Neuronal stem cell (in vitro differentiated cells): ENCODE measurements around the gene CD44.
"Not testable (repeated sequence)": the region's sequence is repeated elsewhere in the genome, so short reads cannot be mapped to it uniquely, and the experiment has no call there.

Source experiments
- DNase-seq: peaks from one replicate; pipeline ENCODE4 v3.0.0-alpha.2; 2013; ENCODE audit warnings: low spot score
- H2AFZ ChIP-seq: one replicate; pipeline ENCODE4 v1.6.1; 2013; ENCODE audit warnings: mild to moderate bottlenecking, low read length, inconsistent platforms
- H2AK5ac ChIP-seq: 2 replicates; pipeline ENCODE4 v1.6.1; 2013; ENCODE audit warnings: low read depth, mild to moderate bottlenecking, inconsistent platforms, low read length, moderate library complexity, mixed read lengths
- H2BK120ac ChIP-seq: 2 replicates; pipeline ENCODE4 v1.6.1; 2013; ENCODE audit warnings: low read depth, mild to moderate bottlenecking, inconsistent platforms, low read length, moderate library complexity, mixed read lengths
- H2BK12ac ChIP-seq: one replicate; pipeline ENCODE4 v1.6.1; 2013; ENCODE audit warnings: low read length, inconsistent platforms
- H2BK15ac ChIP-seq: 2 replicates; pipeline ENCODE4 v1.6.1; 2013; ENCODE audit warnings: mild to moderate bottlenecking, low read length, inconsistent platforms, mixed read lengths
- H2BK5ac ChIP-seq: one replicate; pipeline ENCODE4 v1.6.1; 2013; ENCODE audit warnings: inconsistent platforms, mild to moderate bottlenecking, low read length, moderate library complexity
- H3K14ac ChIP-seq: one replicate; pipeline ENCODE4 v1.6.1; 2013; ENCODE audit warnings: low read length, inconsistent platforms
- H3K18ac ChIP-seq: 2 replicates; pipeline ENCODE4 v1.6.1; 2013; ENCODE audit warnings: low read length, inconsistent platforms
- H3K23ac ChIP-seq: 2 replicates; pipeline ENCODE4 v1.6.1; 2013; ENCODE audit warnings: low read depth, mild to moderate bottlenecking, mixed read lengths, low read length, inconsistent platforms; ENCODE audit not compliant: poor library complexity
- H3K27ac ChIP-seq: replicated peaks from 3 replicates; pipeline ENCODE4 v1.5.1; 2013; ENCODE audit warnings: low read length, inconsistent platforms
- H3K27me3 ChIP-seq, 3 experiments: 2 replicates each; pipeline ENCODE4 v1.6.1; 2013; ENCODE audit warnings: low read length in 3 of 3, mild to moderate bottlenecking in 2 of 3, inconsistent platforms in 1 of 3, low read depth in 1 of 3, mixed read lengths in 1 of 3, moderate library complexity in 1 of 3; ENCODE audit not compliant: control insufficient read depth in 3 of 3, insufficient read depth in 3 of 3
- H3K36me3 ChIP-seq, 2 donors: replicated peaks in 1 of 2; 2 replicates each; pipeline ENCODE4 v1.6.1; 2013; ENCODE audit warnings: low read length in 2 of 2; ENCODE audit not compliant: control insufficient read depth in 2 of 2, insufficient read depth in 2 of 2
- H3K4ac ChIP-seq: 2 replicates; pipeline ENCODE4 v1.6.1; 2013; ENCODE audit warnings: inconsistent platforms, mild to moderate bottlenecking, low read length, moderate library complexity
- H3K4me1 ChIP-seq, 2 donors: 1 replicate in 1 of 2; 2 replicates in 1 of 2; pipeline ENCODE4 v1.6.1; 2013; ENCODE audit warnings: low read length in 2 of 2, low read depth in 1 of 2; ENCODE audit not compliant: control insufficient read depth in 2 of 2, insufficient read depth in 1 of 2
- H3K4me2 ChIP-seq: one replicate; pipeline ENCODE4 v1.6.1; 2013; ENCODE audit warnings: mild to moderate bottlenecking, low read length, inconsistent platforms; ENCODE audit not compliant: insufficient read depth, poor library complexity, severe bottlenecking
- H3K4me3 ChIP-seq, 2 donors: 2 replicates each; pipeline ENCODE4 v1.5.1; 2013; ENCODE audit warnings: low read length in 2 of 2, mild to moderate bottlenecking in 2 of 2, inconsistent platforms in 1 of 2, moderate library complexity in 1 of 2
- H3K79me1 ChIP-seq: one replicate; pipeline ENCODE4 v1.6.1; 2013; ENCODE audit warnings: low read depth, mild to moderate bottlenecking, inconsistent platforms, low read length, moderate library complexity
- H3K9ac ChIP-seq: one replicate; pipeline ENCODE4 v1.6.1; 2013; ENCODE audit warnings: mild to moderate bottlenecking, low read depth, low read length, inconsistent platforms; ENCODE audit not compliant: poor library complexity
- H3K9me3 ChIP-seq, 2 donors: replicated peaks in 1 of 2; 2 replicates each; pipeline versions ENCODE3 to v1.6.1; 2013; ENCODE audit warnings: low read length in 2 of 2, mild to moderate bottlenecking in 2 of 2, inconsistent platforms in 1 of 2, low read depth in 1 of 2, mixed read lengths in 1 of 2, moderate library complexity in 1 of 2; ENCODE audit not compliant: control insufficient read depth in 2 of 2, insufficient read depth in 1 of 2
- H4K8ac ChIP-seq: one replicate; pipeline ENCODE4 v1.6.1; 2013; ENCODE audit warnings: low read depth, mild to moderate bottlenecking, inconsistent platforms, low read length, moderate library complexity
- H4K91ac ChIP-seq: one replicate; pipeline ENCODE4 v1.6.1; 2013; ENCODE audit warnings: low read length, low read depth, mild to moderate bottlenecking, inconsistent platforms; ENCODE audit not compliant: poor library complexity
- WGBS, 2 donors: extraction: QIAGEN DNeasy Blood & Tissue Kit; methylation state at CpG; one replicate each; pipeline ENCODE4 v1.1.7; 2013; ENCODE audit warnings: missing lambda C conversion rate in 2 of 2, mixed read lengths in 1 of 2; ENCODE audit not compliant: insufficient read length in 2 of 2, insufficient replicate concordance in 1 of 2; ENCODE audit errors: extremely low coverage in 2 of 2; 5-methylcytosine and 5-hydroxymethylcytosine counted together

Gene CD44

DNA sequence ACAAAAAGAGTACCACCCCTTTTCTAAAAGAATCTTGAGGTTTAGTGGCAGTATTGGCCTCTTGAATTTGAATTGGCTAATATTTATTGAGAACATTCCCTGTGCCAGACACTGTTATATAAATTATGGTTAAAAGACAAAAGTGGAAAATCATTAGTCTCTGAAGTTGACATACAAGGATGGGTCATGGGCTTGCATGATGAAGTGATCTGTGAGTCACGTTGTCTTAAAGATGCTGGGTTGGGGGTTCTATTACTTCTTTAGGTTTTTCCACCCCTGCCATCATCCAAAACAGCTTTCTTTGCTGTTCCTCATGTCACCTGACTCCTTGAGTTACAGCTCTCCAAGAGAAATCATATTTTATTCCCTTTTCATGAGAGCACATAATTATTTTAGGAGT is 85.0 kb downstream of the CD44 start:
- no CpG with 5 or more reads among the region's 1 CpG for WGBS, 2 donors
- Histone ChIP-seq H4K91ac (no peak overlapping the region), H2AFZ (no peak overlapping the region), H3K36me3 (no peaks in the 10 kb centered on the region), H3K27me3 (no peaks in the 10 kb centered on the region), H3K14ac (no peak overlapping the region), H3K23ac (no peak overlapping the region), H3K9ac (no peak overlapping the region), H4K8ac (no peak overlapping the region), H2BK120ac (no peak overlapping the region), H3K4ac (no peak overlapping the region), H2BK12ac (no peak overlapping the region), H2BK15ac (no peak overlapping the region), H3K4me2 (no peak overlapping the region), H2AK5ac (no peak overlapping the region), H3K79me1 (no peaks in the 10 kb centered on the region), H3K9me3 (no peaks in the 10 kb centered on the region), H3K4me1 (peaks cover 5 to 12% of the 10 kb centered on the region in 2 donors), H3K18ac (no peak overlapping the region), H3K27ac (no peak overlapping the region), H3K4me3 (no peak overlapping the region), H2BK5ac (no peak overlapping the region)
- DNase-seq, result no peak

DNA sequence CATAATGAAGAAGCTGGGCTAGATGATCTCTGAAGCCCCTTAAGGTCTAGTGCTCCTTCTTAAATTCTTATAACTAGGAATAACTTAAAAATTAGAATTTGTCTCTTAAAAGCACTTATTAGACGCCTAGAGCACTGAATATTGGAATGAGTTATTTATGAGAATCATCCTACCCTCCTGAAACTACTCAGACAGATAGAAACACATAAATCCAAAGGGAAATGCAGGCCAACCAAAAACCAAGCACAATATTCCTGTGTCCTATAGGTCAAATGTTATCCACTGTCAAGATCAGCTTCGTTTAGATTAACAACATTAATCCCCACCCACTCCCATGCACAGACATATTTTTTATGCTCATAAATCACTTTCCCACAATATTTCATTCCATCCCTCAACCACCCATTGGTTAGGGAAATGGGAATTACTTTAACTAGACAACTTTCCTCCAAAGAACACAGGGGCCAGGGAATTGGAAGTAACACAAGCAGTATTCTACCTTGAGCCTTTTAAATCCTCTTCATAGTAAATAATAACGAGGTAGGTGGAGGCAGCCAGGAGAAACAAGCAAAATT is 87.1 kb downstream of the CD44 start:
- no peaks in the 10 kb centered on the region for H3K9me3 ChIP-seq

DNA sequence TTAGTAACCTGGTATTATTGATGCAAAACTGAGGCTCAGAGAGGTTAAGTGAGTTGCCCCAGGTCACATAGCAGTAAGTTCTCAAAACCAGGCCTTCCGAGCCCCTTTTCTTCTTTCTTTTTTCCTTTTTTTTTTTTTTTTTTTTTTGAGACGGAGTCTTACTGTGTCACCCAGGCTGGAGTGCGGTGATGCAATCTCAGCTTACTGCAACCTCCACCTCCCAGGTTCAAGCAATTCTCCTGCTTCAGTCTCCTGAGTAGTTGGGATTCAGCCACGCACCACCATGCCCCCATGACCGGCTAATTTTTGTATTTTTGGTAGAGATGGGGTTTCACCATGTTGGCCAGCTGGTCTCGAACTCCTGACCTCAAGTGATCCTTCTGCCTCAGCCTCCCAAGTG is 87.8 kb downstream of the CD44 start:
- H3K9me3 ChIP-seq, H3K4ac ChIP-seq, H2BK12ac ChIP-seq, H3K9ac ChIP-seq, DNase-seq, H2BK5ac ChIP-seq, H3K14ac ChIP-seq, H2AK5ac ChIP-seq, H3K36me3 ChIP-seq, H3K23ac ChIP-seq, H3K4me3 ChIP-seq, H3K79me1 ChIP-seq, H3K27ac ChIP-seq, H3K18ac ChIP-seq, H2AFZ ChIP-seq, H3K4me2 ChIP-seq, H4K8ac ChIP-seq, H4K91ac ChIP-seq, H3K27me3 ChIP-seq, H2BK120ac ChIP-seq, H2BK15ac ChIP-seq: not testable (repeated sequence)
- H3K4me1 ChIP-seq, result peaks cover 6 to 12% of the 10 kb centered on the region in 2 donors
- WGBS, 2 donors, result no CpG with 5 or more reads among the region's 6 CpGs

More for the DNA sequence above, 87.1 kb downstream of the CD44 start:
- DNase-seq, result no peak
- Histone ChIP-seq H3K9ac (no peak overlapping the region), H2BK120ac (no peak overlapping the region), H2AFZ (no peak overlapping the region), H2BK15ac (no peak overlapping the region), H3K14ac (no peak overlapping the region), H2BK12ac (no peak overlapping the region), H3K79me1 (no peaks in the 10 kb centered on the region), H3K27ac (no peak overlapping the region), H3K4ac (no peak overlapping the region), H3K27me3 (no peaks in the 10 kb centered on the region), H3K4me2 (no peak overlapping the region), H3K36me3 (no peaks in the 10 kb centered on the region), H3K4me1 (peaks cover 6 to 12% of the 10 kb centered on the region in 2 donors), H3K18ac (no peak overlapping the region), H3K23ac (no peak overlapping the region), H4K91ac (no peak overlapping the region), H4K8ac (no peak overlapping the region), H3K4me3 (no peak overlapping the region), H2AK5ac (no peak overlapping the region), H2BK5ac (no peak overlapping the region)
- WGBS, 2 donors, result no CpG with 5 or more reads among the region's 3 CpGs

DNA sequence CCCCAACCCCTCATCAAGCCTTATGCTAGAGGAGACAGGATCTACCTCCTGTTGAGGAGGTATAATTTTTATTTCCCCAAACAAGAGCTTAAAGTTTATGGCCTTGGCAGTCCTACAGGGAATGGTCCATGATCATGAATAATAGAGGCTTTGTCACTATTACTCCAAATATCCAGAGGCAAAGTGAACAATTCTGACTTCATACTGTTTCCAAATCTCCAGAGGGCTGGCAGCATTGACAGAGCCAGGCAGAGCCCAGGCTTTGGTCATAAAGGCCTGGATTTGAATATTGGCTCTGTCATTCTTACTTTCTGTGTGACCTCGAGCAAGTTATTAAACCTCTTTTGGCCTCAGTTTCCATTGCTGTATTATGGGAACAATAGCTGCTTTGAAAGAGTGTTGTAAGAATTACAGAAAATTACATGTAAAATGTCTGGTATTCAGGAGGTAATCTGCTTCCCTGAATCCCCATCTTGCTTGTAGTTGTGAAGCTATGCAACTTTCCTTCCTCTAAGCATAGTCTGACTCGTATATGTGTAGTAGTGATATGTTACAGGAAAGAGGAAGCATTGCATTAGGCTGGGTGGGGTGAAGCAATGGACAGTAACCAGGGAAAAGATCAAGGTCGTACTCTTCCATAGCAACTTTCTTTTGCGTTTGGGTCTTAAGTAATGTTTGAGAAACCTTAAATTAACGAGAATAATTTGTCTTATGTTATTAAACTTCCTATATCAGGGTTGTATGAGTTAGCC is 88.8 kb downstream of the CD44 start:
- no peak overlapping the region for H2BK15ac ChIP-seq
- H3K4me1 ChIP-seq, result peaks cover 6 to 12% of the 10 kb centered on the region in 2 donors
- H2BK5ac ChIP-seq, result no peak overlapping the region
- H2AK5ac ChIP-seq, result no peak overlapping the region
- H2BK120ac ChIP-seq, result no peak overlapping the region
- no peaks in the 10 kb centered on the region for H3K9me3 ChIP-seq
- H3K18ac ChIP-seq, result no peak overlapping the region
- H3K4me2 ChIP-seq, result no peak overlapping the region
- no CpG with 5 or more reads among the region's 5 CpGs for whole genome bisulfite sequencing, 2 donors
- no peak overlapping the region for H3K27ac ChIP-seq
- no peak overlapping the region for H3K23ac ChIP-seq
- H4K91ac ChIP-seq, result no peak overlapping the region
- H3K79me1 ChIP-seq, result no peaks in the 10 kb centered on the region
- no peak overlapping the region for H3K9ac ChIP-seq
- H3K4me3 ChIP-seq, result no peak overlapping the region
- no peak overlapping the region for H2BK12ac ChIP-seq
- H2AFZ ChIP-seq, result no peak overlapping the region
- no peak overlapping the region for H3K4ac ChIP-seq
- H4K8ac ChIP-seq, result no peak overlapping the region
- no peaks in the 10 kb centered on the region for H3K27me3 ChIP-seq
- H3K36me3 ChIP-seq, result no peaks in the 10 kb centered on the region
- no peak overlapping the region for H3K14ac ChIP-seq
- DNase-seq, result no peak
